NCI-H446 (cell line): Measurements from ENCODE around the gene DOCK10.
A peak's percentile ranks its signal among the peaks of the same experiment; 100 is the strongest.

Experiments used
- DNase-seq, 2 experiments: peaks; one replicate each; lab custom pipeline; 2025; lab: John Stamatoyannopoulos, UW

DOCK10 gene

GRCh38 chr2:224833986-224834385, 208.3 kb downstream of the DOCK10 start:
- no peak for DNase-seq

GRCh38 chr2:224832207-224832606, 210.1 kb downstream of the DOCK10 start:
- no peak for DNase-seq

GRCh38 chr2:224831530-224831929, 210.7 kb downstream of the DOCK10 start:
- no peak for DNase-seq

- DNase-seq, result no peak
These were observed 221.8 kb downstream of the DOCK10 start for GRCh38 chr2:224820283-224820991.

GRCh38 chr2:224819075-224819474, 223.2 kb downstream of the DOCK10 start:
- DNase-seq, result no peak

DNA sequence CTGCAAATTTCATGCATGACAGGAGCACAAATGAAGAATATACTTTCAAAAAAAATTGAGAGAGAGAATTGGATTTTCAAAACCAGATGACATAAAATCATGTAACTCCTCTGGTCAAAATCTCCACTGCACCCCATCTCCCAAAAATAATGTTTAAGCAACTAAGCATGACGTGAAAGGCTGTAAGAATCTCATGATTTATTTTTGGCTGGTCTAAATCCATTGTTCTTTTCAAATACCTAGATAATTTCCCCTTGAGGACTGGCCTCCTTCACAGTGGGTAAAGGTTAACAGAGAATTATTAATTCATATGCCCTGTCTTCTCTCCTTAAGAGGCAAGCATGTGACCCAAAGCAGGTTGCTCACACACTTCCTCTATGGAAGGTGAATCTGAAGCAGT, 224.6 kb downstream of the DOCK10 start:
- no peak for DNase-seq

DNA sequence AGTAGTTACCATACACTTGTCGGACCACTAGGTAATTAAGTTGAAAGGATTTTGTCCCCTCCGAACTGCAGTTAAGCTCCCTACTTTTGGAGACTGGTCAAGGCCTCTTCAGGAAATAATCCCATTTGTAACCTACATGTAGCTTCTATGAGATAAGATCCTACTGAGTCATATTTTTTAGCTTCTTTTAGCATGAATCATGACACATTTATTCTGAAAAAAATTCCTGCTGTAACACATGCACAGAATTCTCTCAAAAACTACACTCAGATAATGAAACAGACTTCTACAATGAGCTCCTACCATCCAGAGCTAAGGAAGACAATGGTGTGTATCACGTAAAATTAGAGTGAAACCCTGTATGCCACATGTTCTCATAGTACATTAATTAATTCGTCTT, 225.5 kb downstream of the DOCK10 start:
- no peak for DNase-seq

GRCh38 chr2:224813578-224813977, 228.7 kb downstream of the DOCK10 start:
- no peak for DNase-seq

GRCh38 chr2:224807153-224807964, 234.9 kb downstream of the DOCK10 start:
- peak; percentile 54 to 67 for DNase-seq

GRCh38 chr2:224803930-224804329, 238.3 kb downstream of the DOCK10 start:
- DNase-seq, result no peak

DNA sequence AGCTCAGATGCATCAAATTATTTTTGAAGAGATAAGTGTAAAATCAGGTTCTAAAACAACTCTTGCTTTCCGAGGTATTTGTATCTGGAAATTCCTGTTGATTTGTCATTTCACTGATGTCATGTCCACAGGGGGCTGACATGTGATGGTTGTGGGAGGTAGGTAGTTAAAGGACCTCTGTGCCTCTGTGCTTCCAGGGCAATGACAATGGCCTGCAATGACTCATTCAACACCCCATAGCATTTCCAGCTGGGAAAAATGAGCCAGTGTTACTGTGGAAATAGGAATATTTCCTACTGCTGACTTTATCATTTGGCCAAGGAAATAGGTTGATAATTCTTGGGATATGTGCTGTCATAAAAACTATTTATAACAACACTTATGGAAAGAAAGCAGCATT, 239.9 kb downstream of the DOCK10 start:
- no peak for DNase-seq

DNA sequence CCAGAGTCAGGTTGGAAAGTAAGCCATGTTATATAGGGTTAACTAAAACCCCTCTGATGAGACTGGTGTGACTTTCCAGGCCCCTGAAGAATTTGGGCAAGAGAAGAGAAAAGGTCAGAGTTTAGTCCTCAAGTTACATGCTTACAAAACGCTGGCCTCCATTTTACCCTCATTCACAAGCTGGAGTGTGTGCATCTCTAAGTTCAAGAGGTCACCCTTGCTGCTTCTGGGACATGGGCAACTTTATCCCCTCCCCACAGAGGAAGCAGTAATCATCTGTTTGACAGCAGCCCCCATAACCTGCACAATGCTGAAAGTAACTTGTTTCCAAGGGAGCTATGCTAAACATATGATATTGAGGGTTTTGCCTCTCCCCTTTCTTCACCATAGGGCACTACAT, 240.9 kb downstream of the DOCK10 start:
- no peak for DNase-seq

DNA sequence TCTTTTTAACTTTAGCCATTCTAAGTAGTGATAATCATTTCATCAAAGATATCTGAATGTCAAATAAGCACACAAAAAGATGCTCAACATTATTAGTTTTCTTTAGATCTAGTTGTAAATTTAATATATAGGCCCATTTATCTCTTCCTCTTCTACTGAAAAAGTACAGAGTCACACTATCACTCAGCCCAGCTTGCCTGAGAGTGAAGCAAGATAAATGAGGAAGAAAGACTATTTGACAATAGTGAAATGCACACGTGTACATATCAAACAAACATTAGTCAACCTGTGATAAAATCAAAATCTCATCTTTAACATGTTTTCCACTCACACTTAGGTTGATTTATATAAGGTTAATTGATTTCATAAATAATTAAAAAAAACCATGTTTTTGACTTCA, 242.6 kb downstream of the DOCK10 start:
- DNase-seq, result no peak

DNA sequence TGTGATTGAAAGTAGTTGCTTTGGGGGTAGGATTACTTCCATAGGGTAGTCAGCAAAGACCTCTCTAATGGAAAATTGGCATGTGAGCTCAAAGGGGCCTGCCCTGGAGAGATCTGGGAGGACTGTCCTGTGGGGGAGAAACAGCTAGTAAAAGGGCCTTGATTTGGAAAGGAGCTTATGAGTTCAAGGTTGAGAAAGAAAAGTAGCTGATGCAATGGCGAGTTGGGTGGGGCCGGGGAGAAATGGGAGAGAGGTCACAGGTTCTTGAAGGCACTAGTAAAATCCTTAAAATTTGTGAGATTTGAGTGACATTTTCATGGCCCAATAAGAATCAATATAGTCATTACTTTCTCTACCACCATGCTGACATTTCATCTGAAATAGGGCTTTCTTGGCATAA, 244.1 kb downstream of the DOCK10 start:
- DNase-seq, result no peak

- no peak for DNase-seq
These were observed 245.5 kb downstream of the DOCK10 start for GRCh38 chr2:224796695-224797305.

GRCh38 chr2:224793946-224794345, 248.3 kb downstream of the DOCK10 start:
- no peak for DNase-seq

GRCh38 chr2:224786848-224787247, 255.4 kb downstream of the DOCK10 start:
- no peak for DNase-seq

GRCh38 chr2:224781400-224781799, 260.9 kb downstream of the DOCK10 start:
- no peak for DNase-seq

DNA sequence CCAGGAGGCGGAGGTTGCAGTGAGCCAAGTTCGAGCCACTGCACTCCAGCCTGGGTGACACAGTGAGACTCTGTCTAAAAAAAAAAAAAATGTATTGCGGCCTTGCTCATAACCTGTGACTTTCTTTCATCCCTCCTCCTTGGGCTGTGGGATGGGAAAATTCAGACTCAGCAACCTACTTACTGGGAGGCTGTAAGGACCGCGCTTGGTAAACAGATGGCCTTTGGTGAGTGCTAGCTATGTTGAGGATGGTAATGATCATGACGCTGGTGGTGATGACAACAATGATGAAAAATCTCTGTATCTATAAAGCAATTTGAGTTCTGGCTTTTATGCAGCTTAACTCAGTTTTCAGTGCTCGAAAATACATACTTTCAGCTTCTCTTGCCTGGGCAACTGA, 261.4 kb downstream of the DOCK10 start:
- no peak for DNase-seq

GRCh38 chr2:224780106-224780505, 262.2 kb downstream of the DOCK10 start:
- no peak for DNase-seq

DNA sequence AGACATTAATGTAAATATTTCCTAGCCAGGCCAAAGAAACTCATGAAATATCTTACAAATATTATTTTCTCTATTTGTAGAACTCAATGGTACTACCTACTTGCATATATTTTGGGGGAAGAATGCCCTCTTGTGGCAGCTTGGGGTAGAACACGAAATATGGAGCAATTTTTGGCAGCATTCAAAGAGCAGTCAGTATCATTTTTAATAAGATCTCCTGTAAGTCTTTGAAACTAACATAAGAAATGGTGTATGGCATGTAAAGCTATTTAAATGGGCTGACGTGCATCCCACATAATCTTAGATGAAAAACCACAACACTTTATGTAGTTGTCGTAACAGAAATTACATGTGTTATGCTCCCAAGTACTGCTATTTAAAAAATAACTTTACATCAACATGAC, 263.8 kb downstream of the DOCK10 start:
- peak; percentile 55 to 67 for DNase-seq

DNA sequence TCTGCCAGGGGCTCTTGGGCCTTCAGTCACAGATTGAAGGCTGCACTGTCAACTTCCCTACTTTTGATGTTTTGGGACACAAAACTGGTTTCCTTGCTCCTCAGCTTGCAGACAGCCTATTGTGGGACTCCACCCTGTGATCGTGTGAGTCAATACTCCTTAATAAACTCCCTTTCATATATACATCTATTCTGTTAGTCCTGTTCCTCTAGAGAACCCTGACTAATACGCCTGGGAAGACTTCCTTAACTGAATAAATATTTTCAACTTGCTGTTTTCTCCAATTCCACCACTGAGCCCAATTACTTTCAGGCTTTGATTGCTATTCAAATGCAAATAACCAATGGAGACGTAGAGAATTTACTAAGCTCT, 264.7 kb downstream of the DOCK10 start:
- no peak for DNase-seq
